Measurements from ENCODE around the gene TEAD3. TPM values are rescaled to one million over a fixed set of nuclear protein-coding genes. Genes with fewer than 3 reads are reported as not detected.

TEAD3 gene
- total and polyA plus RNA-seq, 2 experiments from 2014 or later, result 15.0 to 26.5 TPM

DNA sequence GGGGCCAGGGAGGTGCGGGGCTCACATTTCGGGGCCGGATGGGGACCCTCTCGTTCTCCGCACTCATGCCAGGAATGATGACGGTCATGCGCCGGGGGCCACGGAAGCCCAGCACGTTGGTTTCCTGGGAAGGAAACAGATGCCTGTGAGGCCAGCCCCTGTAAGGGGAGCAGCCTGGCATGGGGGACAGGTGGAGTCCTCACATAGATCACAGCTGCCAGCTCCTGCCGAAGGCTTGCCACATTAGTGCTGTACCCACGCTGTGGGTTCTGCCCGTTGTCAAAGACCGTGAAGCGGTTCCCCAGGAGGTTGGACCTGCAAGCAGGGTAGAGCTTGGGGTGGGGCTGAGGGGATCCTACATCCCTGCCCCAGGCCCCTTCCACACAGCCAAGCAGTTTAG is 6.7 kb upstream of the TEAD3 start:
- Histone ChIP-seq H3K27me3 (ENCODE audit: insufficient read depth) (peaks cover 21% of the 10 kb centered on the region; the same call in 1 of the 2 replicates), H3K4me3 (no peak overlapping the region), H3K36me3 (ENCODE audit: insufficient read depth) (no peaks in the 10 kb centered on the region), H3K4me1 (ENCODE audit: insufficient read depth) (peaks cover 46% of the 10 kb centered on the region), H3K9me2 (ENCODE audit: insufficient read depth) (no peaks in the 10 kb centered on the region), H2AFZ (no peak overlapping the region), H4K20me1 (replicated peaks; ENCODE audit: insufficient read depth) (no peaks in the 10 kb centered on the region), H3F3A (replicated peaks; ENCODE audit: low read depth) (peaks cover 22% of the 10 kb centered on the region; the same call in 1 of the 2 replicates), H3K27ac (ENCODE audit: low read depth) (no peak overlapping the region), H3K79me2 (replicated peaks; ENCODE audit: insufficient read depth) (no peaks in the 10 kb centered on the region), H3K4me2 (no peak overlapping the region)
- DNase-seq (ENCODE audit: low spot score), result no peak
- peaks cover 49% of the 10 kb centered on the region for H3K4me1 Mint-ChIP-seq
- H3K27me3 Mint-ChIP-seq (ENCODE audit: insufficient read depth, low read depth, poor library complexity), result peaks cover 24% of the 10 kb centered on the region
- no peak overlapping the region for H3K4me3 Mint-ChIP-seq
- no peaks in the 10 kb centered on the region; the same call in 2 of the 3 replicates for H3K9me3 Mint-ChIP-seq
- peaks cover 2% of the 10 kb centered on the region; the same call in 1 of the 3 replicates for H3K36me3 Mint-ChIP-seq (ENCODE audit: low read depth)
- no peak overlapping the region for H3K27ac Mint-ChIP-seq
- no peak for TF ChIP-seq JUNB (IDR thresholded peaks at IDR 0.05; ENCODE audit: unreplicated experiment)
- TF ChIP-seq EZH2 (IDR thresholded peaks at IDR 0.05; ENCODE audit: low read depth, unreplicated experiment), result no peak
- no peak for TF ChIP-seq CREB1 (CRISPR knock-in tag; IDR thresholded peaks at IDR 0.05; ENCODE audit: low read depth)
- no peak for TF ChIP-seq NANOG (IDR thresholded peaks at IDR 0.05; ENCODE audit: borderline replicate concordance)
- TF ChIP-seq, protein P1, sequence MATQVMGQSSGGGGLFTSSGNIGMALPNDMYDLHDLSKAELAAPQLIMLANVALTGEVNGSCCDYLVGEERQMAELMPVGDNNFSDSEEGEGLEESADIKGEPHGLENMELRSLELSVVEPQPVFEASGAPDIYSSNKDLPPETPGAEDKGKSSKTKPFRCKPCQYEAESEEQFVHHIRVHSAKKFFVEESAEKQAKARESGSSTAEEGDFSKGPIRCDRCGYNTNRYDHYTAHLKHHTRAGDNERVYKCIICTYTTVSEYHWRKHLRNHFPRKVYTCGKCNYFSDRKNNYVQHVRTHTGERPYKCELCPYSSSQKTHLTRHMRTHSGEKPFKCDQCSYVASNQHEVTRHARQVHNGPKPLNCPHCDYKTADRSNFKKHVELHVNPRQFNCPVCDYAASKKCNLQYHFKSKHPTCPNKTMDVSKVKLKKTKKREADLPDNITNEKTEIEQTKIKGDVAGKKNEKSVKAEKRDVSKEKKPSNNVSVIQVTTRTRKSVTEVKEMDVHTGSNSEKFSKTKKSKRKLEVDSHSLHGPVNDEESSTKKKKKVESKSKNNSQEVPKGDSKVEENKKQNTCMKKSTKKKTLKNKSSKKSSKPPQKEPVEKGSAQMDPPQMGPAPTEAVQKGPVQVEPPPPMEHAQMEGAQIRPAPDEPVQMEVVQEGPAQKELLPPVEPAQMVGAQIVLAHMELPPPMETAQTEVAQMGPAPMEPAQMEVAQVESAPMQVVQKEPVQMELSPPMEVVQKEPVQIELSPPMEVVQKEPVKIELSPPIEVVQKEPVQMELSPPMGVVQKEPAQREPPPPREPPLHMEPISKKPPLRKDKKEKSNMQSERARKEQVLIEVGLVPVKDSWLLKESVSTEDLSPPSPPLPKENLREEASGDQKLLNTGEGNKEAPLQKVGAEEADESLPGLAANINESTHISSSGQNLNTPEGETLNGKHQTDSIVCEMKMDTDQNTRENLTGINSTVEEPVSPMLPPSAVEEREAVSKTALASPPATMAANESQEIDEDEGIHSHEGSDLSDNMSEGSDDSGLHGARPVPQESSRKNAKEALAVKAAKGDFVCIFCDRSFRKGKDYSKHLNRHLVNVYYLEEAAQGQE (IDR thresholded peaks at IDR 0.05; ENCODE audit: unreplicated experiment), result no peak
- TF ChIP-seq ZNF114 (CRISPR knock-in tag; IDR thresholded peaks at IDR 0.05), result no peak
- no peak for TF ChIP-seq EZH2phosphoT487 (IDR thresholded peaks at IDR 0.05; ENCODE audit: unreplicated experiment)
- TF ChIP-seq, protein P2, sequence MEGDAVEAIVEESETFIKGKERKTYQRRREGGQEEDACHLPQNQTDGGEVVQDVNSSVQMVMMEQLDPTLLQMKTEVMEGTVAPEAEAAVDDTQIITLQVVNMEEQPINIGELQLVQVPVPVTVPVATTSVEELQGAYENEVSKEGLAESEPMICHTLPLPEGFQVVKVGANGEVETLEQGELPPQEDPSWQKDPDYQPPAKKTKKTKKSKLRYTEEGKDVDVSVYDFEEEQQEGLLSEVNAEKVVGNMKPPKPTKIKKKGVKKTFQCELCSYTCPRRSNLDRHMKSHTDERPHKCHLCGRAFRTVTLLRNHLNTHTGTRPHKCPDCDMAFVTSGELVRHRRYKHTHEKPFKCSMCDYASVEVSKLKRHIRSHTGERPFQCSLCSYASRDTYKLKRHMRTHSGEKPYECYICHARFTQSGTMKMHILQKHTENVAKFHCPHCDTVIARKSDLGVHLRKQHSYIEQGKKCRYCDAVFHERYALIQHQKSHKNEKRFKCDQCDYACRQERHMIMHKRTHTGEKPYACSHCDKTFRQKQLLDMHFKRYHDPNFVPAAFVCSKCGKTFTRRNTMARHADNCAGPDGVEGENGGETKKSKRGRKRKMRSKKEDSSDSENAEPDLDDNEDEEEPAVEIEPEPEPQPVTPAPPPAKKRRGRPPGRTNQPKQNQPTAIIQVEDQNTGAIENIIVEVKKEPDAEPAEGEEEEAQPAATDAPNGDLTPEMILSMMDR (conservative IDR thresholded peaks at IDR 0.05; ENCODE audit: low read depth in 2 of 2), result no peak
- TF ChIP-seq, protein P3, sequence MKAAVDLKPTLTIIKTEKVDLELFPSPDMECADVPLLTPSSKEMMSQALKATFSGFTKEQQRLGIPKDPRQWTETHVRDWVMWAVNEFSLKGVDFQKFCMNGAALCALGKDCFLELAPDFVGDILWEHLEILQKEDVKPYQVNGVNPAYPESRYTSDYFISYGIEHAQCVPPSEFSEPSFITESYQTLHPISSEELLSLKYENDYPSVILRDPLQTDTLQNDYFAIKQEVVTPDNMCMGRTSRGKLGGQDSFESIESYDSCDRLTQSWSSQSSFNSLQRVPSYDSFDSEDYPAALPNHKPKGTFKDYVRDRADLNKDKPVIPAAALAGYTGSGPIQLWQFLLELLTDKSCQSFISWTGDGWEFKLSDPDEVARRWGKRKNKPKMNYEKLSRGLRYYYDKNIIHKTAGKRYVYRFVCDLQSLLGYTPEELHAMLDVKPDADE (IDR thresholded peaks at IDR 0.05), result no peak
- no peak for TF ChIP-seq ZNF462 (CRISPR knock-in tag; IDR thresholded peaks at IDR 0.05)
- TF ChIP-seq STAT1 (IDR thresholded peaks at IDR 0.05; ENCODE audit: unreplicated experiment), result no peak
- ATAC-seq, result no peak

Measured in GM23338 (cell line).